Measurements from ENCODE around the gene PPP1R15B. TPM values are rescaled to one million over a fixed set of nuclear protein-coding genes. Genes with fewer than 3 reads are reported as not detected.

The PPP1R15B gene
- total and polyA plus RNA-seq, 10 of the 15 experiments (the other 5 are each of a cell fraction or from before 2014, with no cell fraction given), result 13.9 to 38.1 (median 26.5) TPM

DNA sequence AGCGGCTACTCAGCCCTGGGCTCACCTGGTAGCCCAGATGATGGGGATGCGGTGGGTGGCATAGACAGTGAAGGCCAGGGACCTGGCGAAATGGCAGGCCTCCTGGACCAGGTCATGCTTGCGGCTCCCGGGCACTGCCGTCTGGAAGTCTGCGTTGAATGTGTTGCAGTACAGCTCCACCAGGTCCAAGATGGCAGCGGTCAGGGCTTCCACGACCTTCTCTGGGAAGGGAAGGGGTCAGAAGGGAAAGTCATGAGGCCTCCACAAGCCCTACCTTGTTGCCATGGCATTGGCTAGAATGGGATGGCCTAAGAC is 44.2 kb upstream of the PPP1R15B start (continued):
- TF ChIP-seq NKRF (conservative IDR thresholded peaks at IDR 0.05), result no peak
- TF ChIP-seq, protein P1, sequence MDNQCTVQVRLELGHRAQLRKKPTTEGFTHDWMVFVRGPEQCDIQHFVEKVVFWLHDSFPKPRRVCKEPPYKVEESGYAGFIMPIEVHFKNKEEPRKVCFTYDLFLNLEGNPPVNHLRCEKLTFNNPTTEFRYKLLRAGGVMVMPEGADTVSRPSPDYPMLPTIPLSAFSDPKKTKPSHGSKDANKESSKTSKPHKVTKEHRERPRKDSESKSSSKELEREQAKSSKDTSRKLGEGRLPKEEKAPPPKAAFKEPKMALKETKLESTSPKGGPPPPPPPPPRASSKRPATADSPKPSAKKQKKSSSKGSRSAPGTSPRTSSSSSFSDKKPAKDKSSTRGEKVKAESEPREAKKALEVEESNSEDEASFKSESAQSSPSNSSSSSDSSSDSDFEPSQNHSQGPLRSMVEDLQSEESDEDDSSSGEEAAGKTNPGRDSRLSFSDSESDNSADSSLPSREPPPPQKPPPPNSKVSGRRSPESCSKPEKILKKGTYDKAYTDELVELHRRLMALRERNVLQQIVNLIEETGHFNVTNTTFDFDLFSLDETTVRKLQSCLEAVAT (IDR thresholded peaks at IDR 0.05), result no peak

DNA sequence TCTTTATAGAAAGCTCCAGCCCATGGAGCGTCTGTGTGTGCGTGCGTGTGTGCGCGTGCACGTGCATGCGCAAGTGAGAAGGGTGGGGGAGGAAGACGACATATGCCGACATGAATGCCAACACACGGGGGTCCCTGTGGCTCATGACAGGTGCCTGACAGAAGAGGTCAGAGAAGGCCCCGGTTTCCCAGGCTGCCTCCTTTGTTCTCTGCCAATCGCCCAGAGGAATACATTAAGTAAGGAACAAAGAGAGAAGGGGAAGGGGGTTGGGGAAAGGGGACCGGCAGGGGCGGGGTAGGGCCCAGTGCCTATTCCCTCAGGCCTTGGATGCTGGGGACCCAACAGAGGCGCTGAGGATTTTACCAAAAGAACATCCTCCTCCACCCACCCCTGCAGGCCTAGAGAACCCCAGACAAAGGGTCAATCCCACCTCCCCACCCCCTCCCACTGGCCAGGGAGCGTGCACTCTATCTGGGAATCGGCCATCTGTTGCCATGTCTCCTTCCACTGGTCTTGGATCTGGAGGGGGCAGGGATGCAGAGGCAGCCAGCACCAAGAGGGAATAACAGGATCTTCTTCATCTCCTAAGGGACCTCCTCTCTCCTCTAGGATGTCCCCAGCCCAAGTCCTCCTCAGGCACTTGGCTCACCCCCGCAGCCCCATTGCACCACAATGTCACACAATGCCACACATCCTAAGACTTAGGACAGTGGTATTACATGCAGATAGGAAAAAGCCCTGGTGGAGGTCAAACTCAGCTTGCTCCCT is 43.6 kb upstream of the PPP1R15B start:
- POLR2A ChIA-PET, result interaction anchor here (0.5 to 3.1 kb wide), 4 partner anchors 24 to 60 kb away, joined by 3 to 41 read pairs (median 6); partner anchors contain the start of gene PIK3C2B
- SMC1A ChIA-PET (ENCODE audit: uncharacterized antibody, unreplicated experiment), result interaction anchor here (1.0 to 33.8 kb wide), 7 partner anchors 8 to 48 kb away, joined by 3 to 939 read pairs (median 10); partner anchors contain the start of gene PIK3C2B
- no peak overlapping the region for H3K9ac ChIP-seq (ENCODE audit: control insufficient read depth, insufficient read depth, low read length)
- no peak overlapping the region for H3K27ac ChIP-seq (ENCODE audit: control insufficient read depth, insufficient read depth)
- CTCF ChIA-PET, result interaction anchor here (0.8 to 51.8 kb wide), 4 partner anchors 9 to 35 kb away, joined by 3 to 2021 read pairs (median 4); partner anchors contain the start of gene PIK3C2B
- H4K20me1 ChIP-seq (ENCODE audit: control insufficient read depth, insufficient read depth), result no peaks in the 10 kb centered on the region
- FAIRE-seq (no peak), ATAC-seq (no peak), DNase-seq (ENCODE audit: low read depth, low spot score) (no peak)
- H3K9me3 ChIP-seq (replicated peaks; ENCODE audit: control insufficient read depth, insufficient read depth, low read length), result no peaks in the 10 kb centered on the region
- peaks cover 0 to 6% of the 10 kb centered on the region in 2 experiments; a peak in 3 of 4 replicates for H3K36me3 ChIP-seq (ENCODE audit: control insufficient read depth in 2 of 2, insufficient read depth in 2 of 2, low read length in 1 of 2)
- no TSS peak for BruUV-seq (replicated peaks)
- no peaks in the 10 kb centered on the region for H3K27me3 ChIP-seq (replicated peaks in 1 of 2; ENCODE audit: control insufficient read depth in 2 of 2, insufficient read depth in 2 of 2, low read length in 1 of 2)
- H2AFZ ChIP-seq (ENCODE audit: control insufficient read depth, low read depth, low read length), result no peak overlapping the region
- in situ Hi-C loops (cut with MboI), result no loop called here
- peaks cover 17% of the 10 kb centered on the region for H3K4me1 ChIP-seq (ENCODE audit: control insufficient read depth, insufficient read depth, low read length)
- intact Hi-C loops (cut with micrococcal nuclease; ENCODE audit: unreplicated experiment), result no loop called here
- 88% methylated on average over 15 of the region's 18 CpGs for WGBS (ENCODE audit: insufficient coverage, insufficient replicate concordance, low lambda C conversion rate, missing lambda C conversion rate)
- no peaks in the 10 kb centered on the region for H3K79me2 ChIP-seq (ENCODE audit: control insufficient read depth, insufficient read depth, low read length)
- H3K4me2 ChIP-seq (ENCODE audit: control insufficient read depth, insufficient read depth), result no peak overlapping the region
- RAD21 ChIA-PET (ENCODE audit: unreplicated experiment), result interaction anchor here (0.7 to 13.8 kb wide), 3 partner anchors 11 to 42 kb away, joined by 3 to 441 read pairs (median 3); partner anchors contain the start of gene PIK3C2B
- H3K4me3 ChIP-seq, result no peak overlapping the region
- no peak for TF ChIP-seq WRNIP1 (IDR thresholded peaks at IDR 0.05; ENCODE audit: borderline replicate concordance, low read depth, low read length)
- TF ChIP-seq, protein P2, sequence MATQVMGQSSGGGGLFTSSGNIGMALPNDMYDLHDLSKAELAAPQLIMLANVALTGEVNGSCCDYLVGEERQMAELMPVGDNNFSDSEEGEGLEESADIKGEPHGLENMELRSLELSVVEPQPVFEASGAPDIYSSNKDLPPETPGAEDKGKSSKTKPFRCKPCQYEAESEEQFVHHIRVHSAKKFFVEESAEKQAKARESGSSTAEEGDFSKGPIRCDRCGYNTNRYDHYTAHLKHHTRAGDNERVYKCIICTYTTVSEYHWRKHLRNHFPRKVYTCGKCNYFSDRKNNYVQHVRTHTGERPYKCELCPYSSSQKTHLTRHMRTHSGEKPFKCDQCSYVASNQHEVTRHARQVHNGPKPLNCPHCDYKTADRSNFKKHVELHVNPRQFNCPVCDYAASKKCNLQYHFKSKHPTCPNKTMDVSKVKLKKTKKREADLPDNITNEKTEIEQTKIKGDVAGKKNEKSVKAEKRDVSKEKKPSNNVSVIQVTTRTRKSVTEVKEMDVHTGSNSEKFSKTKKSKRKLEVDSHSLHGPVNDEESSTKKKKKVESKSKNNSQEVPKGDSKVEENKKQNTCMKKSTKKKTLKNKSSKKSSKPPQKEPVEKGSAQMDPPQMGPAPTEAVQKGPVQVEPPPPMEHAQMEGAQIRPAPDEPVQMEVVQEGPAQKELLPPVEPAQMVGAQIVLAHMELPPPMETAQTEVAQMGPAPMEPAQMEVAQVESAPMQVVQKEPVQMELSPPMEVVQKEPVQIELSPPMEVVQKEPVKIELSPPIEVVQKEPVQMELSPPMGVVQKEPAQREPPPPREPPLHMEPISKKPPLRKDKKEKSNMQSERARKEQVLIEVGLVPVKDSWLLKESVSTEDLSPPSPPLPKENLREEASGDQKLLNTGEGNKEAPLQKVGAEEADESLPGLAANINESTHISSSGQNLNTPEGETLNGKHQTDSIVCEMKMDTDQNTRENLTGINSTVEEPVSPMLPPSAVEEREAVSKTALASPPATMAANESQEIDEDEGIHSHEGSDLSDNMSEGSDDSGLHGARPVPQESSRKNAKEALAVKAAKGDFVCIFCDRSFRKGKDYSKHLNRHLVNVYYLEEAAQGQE (IDR thresholded peaks at IDR 0.05; ENCODE audit: low read depth, low read length), result no peak
- no peak for TF ChIP-seq ZNF384 (IDR thresholded peaks at IDR 0.05; ENCODE audit: borderline replicate concordance, low read depth, low read length)
- TF ChIP-seq SMAD5 (IDR thresholded peaks at IDR 0.05; ENCODE audit: low read depth), result no peak
- no peak for TF ChIP-seq CHD4 (IDR thresholded peaks at IDR 0.05)
- TF ChIP-seq KLF5 (IDR thresholded peaks at IDR 0.05; ENCODE audit: partially characterized antibody), result no peak
- TF ChIP-seq TCF12 (IDR thresholded peaks at IDR 0.05; ENCODE audit: low read depth, low read length), result no peak
- no peak for TF ChIP-seq HSF1 (IDR thresholded peaks at IDR 0.05; ENCODE audit: low read depth, low read length)
- no peak for TF ChIP-seq ZNF24 (IDR thresholded peaks at IDR 0.05)
- TF ChIP-seq POLR2AphosphoS2 (IDR thresholded peaks at IDR 0.05; ENCODE audit: low read depth, low read length), result no peak
- no peak for TF ChIP-seq EZH2 (IDR thresholded peaks at IDR 0.05; ENCODE audit: borderline replicate concordance, control insufficient read depth, low read depth, low read length)

All from GM12878 (cell line).